ENCODE measurements around the gene TUBA4A. TPM values are rescaled to one million over a fixed set of nuclear protein-coding genes. Genes with fewer than 3 reads are reported as not detected.

Gene TUBA4A
- total RNA-seq, 1 experiment from 2014 or later, result 40.8 TPM

GRCh38 chr2:219234331-219234730 is 19.4 kb downstream of the TUBA4A start:
- no peaks in the 10 kb centered on the region for H3K27me3 Mint-ChIP-seq (ENCODE audit: low read depth)
- H3K27ac Mint-ChIP-seq, result no peak overlapping the region
- DNase-seq (ENCODE audit: low spot score) (no peak), ATAC-seq (no peak)
- no peaks in the 10 kb centered on the region for H3K9me3 Mint-ChIP-seq
- H3K36me3 Mint-ChIP-seq, result peaks cover 56% of the 10 kb centered on the region
- TF ChIP-seq ZNF425 (CRISPR knock-in tag; conservative IDR thresholded peaks at IDR 0.05) (no peak), AR (CRISPR knock-in tag; IDR thresholded peaks at IDR 0.05) (no peak), TP53 (CRISPR knock-in tag; IDR thresholded peaks at IDR 0.05) (no peak), FOXP4 (CRISPR knock-in tag; IDR thresholded peaks at IDR 0.05) (no peak), JAZF1 (CRISPR knock-in tag; IDR thresholded peaks at IDR 0.05) (no peak)
- ChIA-PET CTCF (no interaction called here), POLR2A (no interaction called here)
- no peak overlapping the region for H3K4me3 Mint-ChIP-seq
- H3K4me1 Mint-ChIP-seq, result peaks cover 5% of the 10 kb centered on the region

- DNase-seq (ENCODE audit: low spot score), result peak; percentile 45
- Mint-ChIP-seq H3K4me3 (peak overlapping the region; percentile 93), H3K4me1 (peaks cover 12% of the 10 kb centered on the region), H3K9me3 (no peaks in the 10 kb centered on the region), H3K27ac (peak overlapping the region; percentile 97), H3K36me3 (peaks cover 46% of the 10 kb centered on the region), H3K27me3 (ENCODE audit: low read depth) (no peaks in the 10 kb centered on the region)
- 0 out of 2 replicates have a peak, but pooled peaks have one; percentile 5 for TF ChIP-seq MYBL2 (CRISPR knock-in tag; IDR thresholded peaks at IDR 0.05)
- TF ChIP-seq NFE2L1 (CRISPR knock-in tag; IDR thresholded peaks at IDR 0.05), result 0 out of 2 replicates have a peak, but pooled peaks have one; percentile 13
- no peak for TF ChIP-seq ESRRA (CRISPR knock-in tag; IDR thresholded peaks at IDR 0.05; ENCODE audit: borderline replicate concordance)
- TF ChIP-seq ELF4 (CRISPR knock-in tag; IDR thresholded peaks at IDR 0.05; ENCODE audit: low read depth), result no peak
- TF ChIP-seq TP53 (CRISPR knock-in tag; IDR thresholded peaks at IDR 0.05), result 0 out of 2 replicates have a peak, but pooled peaks have one; percentile 29
- 0 out of 2 replicates have a peak, but pooled peaks have one; percentile 27 for TF ChIP-seq ZNF232 (CRISPR knock-in tag; IDR thresholded peaks at IDR 0.05)
- no peak for TF ChIP-seq NFATC4 (CRISPR knock-in tag; IDR thresholded peaks at IDR 0.05)
- ATAC-seq, result peak; percentile 15
- POLR2A ChIA-PET, result interaction anchor here (0.6 to 2.4 kb wide), 6 partner anchors 12 to 65 kb away, joined by 3 to 18 read pairs (median 5); partner anchors contain the start of genes ABCB6, DNAJB2, GLB1L and STK16
- CTCF ChIA-PET, result interaction anchor here (1.0 to 2.4 kb wide), 5 partner anchors 12 to 69 kb away, joined by 3 to 21 read pairs (median 6); partner anchors contain the start of gene ABCB6
These were observed 23.6 kb downstream of the TUBA4A start for GRCh38 chr2:219230059-219230540.

- no peaks in the 10 kb centered on the region for H3K27me3 Mint-ChIP-seq (ENCODE audit: low read depth)
- H3K4me1 Mint-ChIP-seq, result peaks cover 12% of the 10 kb centered on the region
- H3K4me3 Mint-ChIP-seq, result peak within 1 kb of the TSS; percentile 93
- peak within 1 kb of the TSS; percentile 97 for H3K27ac Mint-ChIP-seq
- peak; percentile 98 for ATAC-seq
- peaks cover 47% of the 10 kb centered on the region for H3K36me3 Mint-ChIP-seq
- no peaks in the 10 kb centered on the region for H3K9me3 Mint-ChIP-seq
- DNase-seq (ENCODE audit: low spot score), result peak; percentile 99
- ChIA-PET POLR2A (interaction anchor here (0.6 to 2.4 kb wide), 6 partner anchors 10 to 65 kb away, joined by 3 to 18 read pairs (median 5); partner anchors contain the start of genes ABCB6, DNAJB2, GLB1L and STK16), CTCF (interaction anchor here (1.0 to 2.4 kb wide), 5 partner anchors 11 to 70 kb away, joined by 3 to 21 read pairs (median 6); partner anchors contain the start of gene ABCB6)
- TF ChIP-seq ZMAT4 (CRISPR knock-in tag; IDR thresholded peaks at IDR 0.05) (0 out of 2 replicates have a peak, but pooled peaks have one; percentile 36), ELF4 (CRISPR knock-in tag; IDR thresholded peaks at IDR 0.05; ENCODE audit: low read depth) (no peak), NFE2L1 (CRISPR knock-in tag; IDR thresholded peaks at IDR 0.05) (no peak), HMGXB4 (CRISPR knock-in tag; IDR thresholded peaks at IDR 0.05) (no peak; the same call in 1 of the 2 replicates), ETV6 (CRISPR knock-in tag; IDR thresholded peaks at IDR 0.05) (no peak), GRHL2 (CRISPR knock-in tag; IDR thresholded peaks at IDR 0.05; ENCODE audit: insufficient replicate concordance, severe bottlenecking) (no peak), ZNF416 (CRISPR knock-in tag; IDR thresholded peaks at IDR 0.05) (no peak), CDX4 (CRISPR knock-in tag; IDR thresholded peaks at IDR 0.05; ENCODE audit: borderline replicate concordance) (no peak), ZNF396 (CRISPR knock-in tag; IDR thresholded peaks at IDR 0.05; ENCODE audit: borderline replicate concordance) (no peak), ATF1 (CRISPR knock-in tag; IDR thresholded peaks at IDR 0.05) (no peak)
These were observed 24.2 kb downstream of the TUBA4A start, which contains the start of the genes ANKZF1 and ATG9A for GRCh38 chr2:219229305-219230058. TSS of gene ANKZF1 (plus strand) at chr2:219229806. CDS start at chr2:219230258, 452 bp downstream. TSS of gene ATG9A (minus strand) at chr2:219229636. CDS start at chr2:219228024, 1,612 bp downstream.

Measured in WTC11 (cell line).